Measurements from ENCODE around the gene STPG4.

DNA sequence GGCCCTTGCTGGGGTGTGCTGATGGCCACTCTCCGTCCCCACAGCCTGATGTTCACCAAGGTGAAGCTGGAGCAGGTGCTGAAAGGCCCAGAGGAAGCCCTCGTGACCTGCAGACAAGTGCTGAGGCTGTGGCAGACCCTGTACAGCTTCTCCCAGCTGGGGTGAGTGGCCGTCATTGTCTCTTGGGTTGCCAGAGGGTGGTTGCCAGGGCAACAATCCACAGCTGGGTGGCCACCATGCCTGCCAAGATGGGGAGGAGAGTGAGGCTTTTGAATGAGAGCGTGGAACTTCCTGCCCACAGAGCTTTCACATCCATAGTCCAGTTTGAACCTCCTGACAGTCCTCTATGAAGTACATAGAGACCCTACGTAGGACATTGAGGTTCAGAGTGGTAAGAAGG, 108.8 kb downstream of the STPG4 start:
- TF ChIP-seq, protein P1, sequence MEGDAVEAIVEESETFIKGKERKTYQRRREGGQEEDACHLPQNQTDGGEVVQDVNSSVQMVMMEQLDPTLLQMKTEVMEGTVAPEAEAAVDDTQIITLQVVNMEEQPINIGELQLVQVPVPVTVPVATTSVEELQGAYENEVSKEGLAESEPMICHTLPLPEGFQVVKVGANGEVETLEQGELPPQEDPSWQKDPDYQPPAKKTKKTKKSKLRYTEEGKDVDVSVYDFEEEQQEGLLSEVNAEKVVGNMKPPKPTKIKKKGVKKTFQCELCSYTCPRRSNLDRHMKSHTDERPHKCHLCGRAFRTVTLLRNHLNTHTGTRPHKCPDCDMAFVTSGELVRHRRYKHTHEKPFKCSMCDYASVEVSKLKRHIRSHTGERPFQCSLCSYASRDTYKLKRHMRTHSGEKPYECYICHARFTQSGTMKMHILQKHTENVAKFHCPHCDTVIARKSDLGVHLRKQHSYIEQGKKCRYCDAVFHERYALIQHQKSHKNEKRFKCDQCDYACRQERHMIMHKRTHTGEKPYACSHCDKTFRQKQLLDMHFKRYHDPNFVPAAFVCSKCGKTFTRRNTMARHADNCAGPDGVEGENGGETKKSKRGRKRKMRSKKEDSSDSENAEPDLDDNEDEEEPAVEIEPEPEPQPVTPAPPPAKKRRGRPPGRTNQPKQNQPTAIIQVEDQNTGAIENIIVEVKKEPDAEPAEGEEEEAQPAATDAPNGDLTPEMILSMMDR (IDR thresholded peaks at IDR 0.05) = no peak
- TF ChIP-seq POLR2AphosphoS5 (IDR thresholded peaks at IDR 0.05) (no peak), EP300 (IDR thresholded peaks at IDR 0.05) (no peak)

All from upper lobe of left lung (tissue), 4 donors.